ENCODE data around the gene ATP6AP2.

The ATP6AP2 gene

GRCh38 chrX:40580537-40581335 lies at the start of gene ATP6AP2:
Gene ATP6AP2, plus strand, starts transcription at chrX:40580970. Its CDS starts 96 bp downstream, at chrX:40581066.
- TF ChIP-seq ZBTB7A (IDR thresholded peaks at IDR 0.05; ENCODE audit: low read depth) (0 out of 2 replicates have a peak, but pooled peaks have one; percentile 45), TAF1 (IDR thresholded peaks at IDR 0.05; ENCODE audit: low read depth) (peak; percentile 50; the same call in 1 of the 2 replicates), CREB1 (IDR thresholded peaks at IDR 0.05; ENCODE audit: low read depth) (peak; percentile 82), EP300 (IDR thresholded peaks at IDR 0.05; ENCODE audit: borderline replicate concordance) (no peak), TCF12 (IDR thresholded peaks at IDR 0.05; ENCODE audit: low read depth) (no peak), EGR1 (IDR thresholded peaks at IDR 0.05) (no peak)

GRCh38 chrX:40531056-40531826 lies 49.5 kb upstream of the ATP6AP2 start:
- no peak for TF ChIP-seq EP300 (IDR thresholded peaks at IDR 0.05; ENCODE audit: borderline replicate concordance)
- no peak for TF ChIP-seq CEBPB (IDR thresholded peaks at IDR 0.05)
- no peak for TF ChIP-seq ZBTB7A (IDR thresholded peaks at IDR 0.05; ENCODE audit: low read depth)
- no peak for TF ChIP-seq NFIC (IDR thresholded peaks at IDR 0.05)
- no peak for TF ChIP-seq REST (IDR thresholded peaks at IDR 0.05; ENCODE audit: low read depth)
- TF ChIP-seq TEAD4 (IDR thresholded peaks at IDR 0.05), result no peak
- no peak for TF ChIP-seq MAX (IDR thresholded peaks at IDR 0.05)
- TF ChIP-seq CREB1 (IDR thresholded peaks at IDR 0.05; ENCODE audit: low read depth), result no peak
- TF ChIP-seq FOXM1 (IDR thresholded peaks at IDR 0.05; ENCODE audit: borderline replicate concordance, low read depth), result no peak
- TF ChIP-seq RAD21 (IDR thresholded peaks at IDR 0.05; ENCODE audit: low read depth), result no peak
- TF ChIP-seq TAF1 (IDR thresholded peaks at IDR 0.05; ENCODE audit: low read depth), result no peak
- no peak for TF ChIP-seq TCF12 (IDR thresholded peaks at IDR 0.05; ENCODE audit: low read depth)
- TF ChIP-seq EGR1 (IDR thresholded peaks at IDR 0.05), result no peak
- no peak for TF ChIP-seq YY1 (IDR thresholded peaks at IDR 0.05; ENCODE audit: low read depth)
- TF ChIP-seq USF1 (IDR thresholded peaks at IDR 0.05), result no peak

GRCh38 chrX:40537310-40537709 lies 43.5 kb upstream of the ATP6AP2 start:
- TF ChIP-seq EGR1 (IDR thresholded peaks at IDR 0.05) (no peak), ZBTB7A (IDR thresholded peaks at IDR 0.05; ENCODE audit: low read depth) (no peak), TEAD4 (IDR thresholded peaks at IDR 0.05) (no peak), REST (IDR thresholded peaks at IDR 0.05; ENCODE audit: low read depth) (no peak), CREB1 (IDR thresholded peaks at IDR 0.05; ENCODE audit: low read depth) (no peak), RAD21 (IDR thresholded peaks at IDR 0.05; ENCODE audit: low read depth) (no peak)

- TF ChIP-seq ZBTB7A (IDR thresholded peaks at IDR 0.05; ENCODE audit: low read depth) (no peak), FOXM1 (IDR thresholded peaks at IDR 0.05; ENCODE audit: borderline replicate concordance, low read depth) (no peak), USF1 (IDR thresholded peaks at IDR 0.05) (no peak), TAF1 (IDR thresholded peaks at IDR 0.05; ENCODE audit: low read depth) (no peak), NFIC (IDR thresholded peaks at IDR 0.05) (no peak), EGR1 (IDR thresholded peaks at IDR 0.05) (no peak), RAD21 (IDR thresholded peaks at IDR 0.05; ENCODE audit: low read depth) (no peak), TEAD4 (IDR thresholded peaks at IDR 0.05) (no peak), CEBPB (IDR thresholded peaks at IDR 0.05) (no peak), MAX (IDR thresholded peaks at IDR 0.05) (no peak)
Measured at GRCh38 chrX:40538406-40538805, 42.4 kb upstream of the ATP6AP2 start.

All from Ishikawa (cell line).